Measurements from ENCODE around the gene ZC3H10.

The ZC3H10 gene

GRCh38 chr12:56127485-56127887, 9.4 kb downstream of the ZC3H10 start:
- no peak for TF ChIP-seq CTCF (conservative IDR thresholded peaks at IDR 0.05; ENCODE audit: control insufficient read depth, insufficient read depth, low read depth, low read length)
- DNase-seq (ENCODE audit: low read depth) = no peak
- peak overlapping the region; percentile 46 for H3K4me3 ChIP-seq (ENCODE audit: control insufficient read depth, low read depth, low read length)

DNA sequence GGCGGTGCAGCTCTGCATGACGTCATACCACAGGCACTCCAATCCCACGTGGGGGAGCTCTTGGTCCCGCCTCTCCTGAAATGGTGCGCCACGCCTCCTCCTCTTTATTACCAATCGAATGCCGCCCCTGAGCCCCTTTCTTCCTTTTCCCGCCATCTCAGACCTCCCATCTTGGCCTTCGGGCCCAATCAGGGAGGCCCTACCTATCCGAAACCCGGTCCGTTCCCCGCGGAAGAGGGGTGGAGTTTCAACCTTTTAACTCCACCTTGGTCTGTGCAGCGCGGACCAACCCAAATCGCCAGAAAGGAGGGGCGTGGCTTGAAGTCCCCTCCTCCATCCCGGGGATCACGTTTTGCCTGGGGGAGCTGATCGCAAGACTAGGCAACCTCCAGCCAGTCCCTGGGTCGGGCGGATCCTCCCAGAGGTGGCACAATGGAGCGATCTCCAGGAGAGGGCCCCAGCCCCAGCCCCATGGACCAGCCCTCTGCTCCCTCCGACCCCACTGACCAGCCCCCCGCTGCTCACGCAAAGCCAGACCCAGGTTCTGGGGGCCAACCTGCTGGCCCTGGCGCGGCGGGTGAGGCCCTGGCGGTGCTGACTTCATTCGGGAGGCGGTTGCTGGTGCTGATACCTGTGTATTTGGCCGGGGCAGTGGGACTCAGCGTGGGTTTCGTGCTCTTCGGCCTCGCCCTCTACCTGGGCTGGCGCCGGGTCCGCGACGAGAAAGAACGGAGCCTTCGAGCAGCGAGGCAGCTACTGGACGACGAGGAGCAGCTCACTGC, 10.0 kb downstream of the ZC3H10 start, which contains the start of gene ESYT1:
Gene ESYT1 (plus strand): TSS at position 380 of the 782 bp plus-strand sequence. CDS start 53 bp downstream, at position 433.
- TF ChIP-seq CTCF (conservative IDR thresholded peaks at IDR 0.05; ENCODE audit: control insufficient read depth, insufficient read depth, low read depth, low read length) = no peak
- peak; percentile 99 for DNase-seq (ENCODE audit: low read depth)
- peak within 1 kb of the TSS; percentile 89 for H3K4me3 ChIP-seq (ENCODE audit: control insufficient read depth, low read depth, low read length)

DNA sequence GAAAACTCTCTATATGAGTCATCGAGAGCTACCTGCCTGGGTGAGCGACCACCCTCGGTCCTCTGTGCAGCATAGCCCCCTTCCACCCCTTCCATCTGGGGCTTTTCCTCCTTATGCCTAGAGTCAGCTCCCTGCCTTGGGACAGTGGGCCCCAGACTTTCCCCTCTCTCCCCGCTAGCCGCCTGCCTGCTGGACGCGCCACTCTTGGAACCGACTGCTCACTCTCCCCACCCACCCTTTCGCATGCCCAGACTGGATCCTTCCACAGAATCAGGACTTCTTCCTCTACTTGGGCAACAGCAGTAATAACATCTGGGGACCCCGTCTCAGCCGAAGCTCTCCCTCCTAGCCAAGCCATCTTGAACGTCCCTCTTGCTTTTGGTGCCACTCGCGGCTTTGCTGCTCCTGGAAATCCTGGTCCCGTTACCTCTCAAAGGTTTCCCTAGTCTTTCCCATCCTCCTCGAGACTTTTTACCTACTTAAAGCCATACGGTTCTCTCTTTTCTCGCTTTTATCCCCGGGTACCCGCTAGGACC, 10.7 kb downstream of the ZC3H10 start:
- no peak for TF ChIP-seq CTCF (conservative IDR thresholded peaks at IDR 0.05; ENCODE audit: control insufficient read depth, insufficient read depth, low read depth, low read length)
- H3K4me3 ChIP-seq (ENCODE audit: control insufficient read depth, low read depth, low read length) = peak overlapping the region; percentile 89
- no peak for DNase-seq (ENCODE audit: low read depth)

GRCh38 chr12:56129206-56129941, 11.3 kb downstream of the ZC3H10 start:
- no peak for TF ChIP-seq CTCF (conservative IDR thresholded peaks at IDR 0.05; ENCODE audit: control insufficient read depth, insufficient read depth, low read depth, low read length)
- peak overlapping the region; percentile 89 for H3K4me3 ChIP-seq (ENCODE audit: control insufficient read depth, low read depth, low read length)
- DNase-seq (ENCODE audit: low read depth) = peak; percentile 30

GRCh38 chr12:56129942-56130495, 12.0 kb downstream of the ZC3H10 start:
- DNase-seq (ENCODE audit: low read depth) = no peak
- H3K4me3 ChIP-seq (ENCODE audit: control insufficient read depth, low read depth, low read length) = peak overlapping the region; percentile 89
- TF ChIP-seq CTCF (conservative IDR thresholded peaks at IDR 0.05; ENCODE audit: control insufficient read depth, insufficient read depth, low read depth, low read length) = no peak

- no peak for TF ChIP-seq CTCF (conservative IDR thresholded peaks at IDR 0.05; ENCODE audit: control insufficient read depth, insufficient read depth, low read depth, low read length)
- H3K4me3 ChIP-seq (ENCODE audit: control insufficient read depth, low read depth, low read length) = no peak overlapping the region
These were observed 12.8 kb downstream of the ZC3H10 start for GRCh38 chr12:56130876-56131275.

More at GRCh38 chr12:56130876-56131275, 12.8 kb downstream of the ZC3H10 start:
- DNase-seq (ENCODE audit: low read depth) = no peak

All from fibroblast of mammary gland (primary cell).